Neuronal stem cell (in vitro differentiated cells): ENCODE results near the gene KCTD10.

ENCODE experiments used
- DNase-seq: peaks from one replicate; pipeline ENCODE4 v3.0.0-alpha.2; 2013; ENCODE audit warnings: low spot score
- H2AFZ ChIP-seq: one replicate; pipeline ENCODE4 v1.6.1; 2013; ENCODE audit warnings: mild to moderate bottlenecking, low read length, inconsistent platforms
- H2AK5ac ChIP-seq: 2 replicates; pipeline ENCODE4 v1.6.1; 2013; ENCODE audit warnings: low read depth, mild to moderate bottlenecking, inconsistent platforms, low read length, moderate library complexity, mixed read lengths
- H2BK120ac ChIP-seq: 2 replicates; pipeline ENCODE4 v1.6.1; 2013; ENCODE audit warnings: low read depth, mild to moderate bottlenecking, inconsistent platforms, low read length, moderate library complexity, mixed read lengths
- H2BK12ac ChIP-seq: one replicate; pipeline ENCODE4 v1.6.1; 2013; ENCODE audit warnings: low read length, inconsistent platforms
- H2BK15ac ChIP-seq: 2 replicates; pipeline ENCODE4 v1.6.1; 2013; ENCODE audit warnings: mild to moderate bottlenecking, low read length, inconsistent platforms, mixed read lengths
- H2BK5ac ChIP-seq: one replicate; pipeline ENCODE4 v1.6.1; 2013; ENCODE audit warnings: inconsistent platforms, mild to moderate bottlenecking, low read length, moderate library complexity
- H3K14ac ChIP-seq: one replicate; pipeline ENCODE4 v1.6.1; 2013; ENCODE audit warnings: low read length, inconsistent platforms
- H3K18ac ChIP-seq: 2 replicates; pipeline ENCODE4 v1.6.1; 2013; ENCODE audit warnings: low read length, inconsistent platforms
- H3K23ac ChIP-seq: 2 replicates; pipeline ENCODE4 v1.6.1; 2013; ENCODE audit warnings: low read depth, mild to moderate bottlenecking, mixed read lengths, low read length, inconsistent platforms; ENCODE audit not compliant: poor library complexity
- H3K27ac ChIP-seq: replicated peaks from 3 replicates; pipeline ENCODE4 v1.5.1; 2013; ENCODE audit warnings: low read length, inconsistent platforms
- H3K27me3 ChIP-seq, 3 experiments: 2 replicates each; pipeline ENCODE4 v1.6.1; 2013; ENCODE audit warnings: low read length in 3 of 3, mild to moderate bottlenecking in 2 of 3, inconsistent platforms in 1 of 3, low read depth in 1 of 3, mixed read lengths in 1 of 3, moderate library complexity in 1 of 3; ENCODE audit not compliant: control insufficient read depth in 3 of 3, insufficient read depth in 3 of 3
- H3K36me3 ChIP-seq, 2 donors: replicated peaks in 1 of 2; 2 replicates each; pipeline ENCODE4 v1.6.1; 2013; ENCODE audit warnings: low read length in 2 of 2; ENCODE audit not compliant: control insufficient read depth in 2 of 2, insufficient read depth in 2 of 2
- H3K4ac ChIP-seq: 2 replicates; pipeline ENCODE4 v1.6.1; 2013; ENCODE audit warnings: inconsistent platforms, mild to moderate bottlenecking, low read length, moderate library complexity
- H3K4me1 ChIP-seq, 2 donors: 1 replicate in 1 of 2; 2 replicates in 1 of 2; pipeline ENCODE4 v1.6.1; 2013; ENCODE audit warnings: low read length in 2 of 2, low read depth in 1 of 2; ENCODE audit not compliant: control insufficient read depth in 2 of 2, insufficient read depth in 1 of 2
- H3K4me2 ChIP-seq: one replicate; pipeline ENCODE4 v1.6.1; 2013; ENCODE audit warnings: mild to moderate bottlenecking, low read length, inconsistent platforms; ENCODE audit not compliant: insufficient read depth, poor library complexity, severe bottlenecking
- H3K4me3 ChIP-seq, 2 donors: 2 replicates each; pipeline ENCODE4 v1.5.1; 2013; ENCODE audit warnings: low read length in 2 of 2, mild to moderate bottlenecking in 2 of 2, inconsistent platforms in 1 of 2, moderate library complexity in 1 of 2
- H3K79me1 ChIP-seq: one replicate; pipeline ENCODE4 v1.6.1; 2013; ENCODE audit warnings: low read depth, mild to moderate bottlenecking, inconsistent platforms, low read length, moderate library complexity
- H3K9ac ChIP-seq: one replicate; pipeline ENCODE4 v1.6.1; 2013; ENCODE audit warnings: mild to moderate bottlenecking, low read depth, low read length, inconsistent platforms; ENCODE audit not compliant: poor library complexity
- H3K9me3 ChIP-seq, 2 donors: replicated peaks in 1 of 2; 2 replicates each; pipeline versions ENCODE3 to v1.6.1; 2013; ENCODE audit warnings: low read length in 2 of 2, mild to moderate bottlenecking in 2 of 2, inconsistent platforms in 1 of 2, low read depth in 1 of 2, mixed read lengths in 1 of 2, moderate library complexity in 1 of 2; ENCODE audit not compliant: control insufficient read depth in 2 of 2, insufficient read depth in 1 of 2
- H4K8ac ChIP-seq: one replicate; pipeline ENCODE4 v1.6.1; 2013; ENCODE audit warnings: low read depth, mild to moderate bottlenecking, inconsistent platforms, low read length, moderate library complexity
- H4K91ac ChIP-seq: one replicate; pipeline ENCODE4 v1.6.1; 2013; ENCODE audit warnings: low read length, low read depth, mild to moderate bottlenecking, inconsistent platforms; ENCODE audit not compliant: poor library complexity
- WGBS, 2 donors: extraction: QIAGEN DNeasy Blood & Tissue Kit; methylation state at CpG; one replicate each; pipeline ENCODE4 v1.1.7; 2013; ENCODE audit warnings: missing lambda C conversion rate in 2 of 2, mixed read lengths in 1 of 2; ENCODE audit not compliant: insufficient read length in 2 of 2, insufficient replicate concordance in 1 of 2; ENCODE audit errors: extremely low coverage in 2 of 2; 5-methylcytosine and 5-hydroxymethylcytosine counted together

KCTD10 gene

DNA sequence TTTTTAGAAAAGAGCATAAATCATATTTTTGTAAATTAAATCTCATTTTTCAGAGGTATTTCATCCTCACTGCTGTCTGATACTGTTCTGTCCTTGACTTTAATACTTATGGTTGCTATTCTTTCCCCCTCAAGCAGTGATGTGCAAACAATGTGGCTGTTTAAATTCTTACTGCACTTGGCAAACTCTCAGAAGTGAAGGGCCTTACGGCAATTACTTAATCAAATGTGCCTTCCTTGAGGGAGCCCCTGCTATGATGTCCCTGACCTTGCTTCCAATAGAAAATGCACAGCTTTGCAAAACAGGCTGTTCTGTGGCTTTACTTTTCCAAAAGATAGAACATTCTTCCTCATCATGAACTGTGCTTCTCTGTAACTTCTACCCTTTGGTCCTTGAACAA lies 35.5 kb upstream of the KCTD10 start:
- Histone ChIP-seq H2BK15ac (no peak overlapping the region), H4K8ac (no peak overlapping the region), H3K27ac (no peak overlapping the region), H3K23ac (no peak overlapping the region), H3K18ac (no peak overlapping the region), H3K27me3 (no peaks in the 10 kb centered on the region), H2BK120ac (no peak overlapping the region), H3K9ac (no peak overlapping the region), H2BK12ac (no peak overlapping the region), H2BK5ac (no peak overlapping the region), H3K4me3 (no peak overlapping the region), H3K4ac (no peak overlapping the region), H4K91ac (no peak overlapping the region), H2AFZ (no peak overlapping the region), H3K4me1 (no peaks in the 10 kb centered on the region), H3K4me2 (no peak overlapping the region), H2AK5ac (no peak overlapping the region), H3K36me3 (peaks cover 19 to 89% of the 10 kb centered on the region in 2 donors), H3K79me1 (no peaks in the 10 kb centered on the region), H3K14ac (no peak overlapping the region), H3K9me3 (no peaks in the 10 kb centered on the region)
- WGBS, 2 donors, result no CpG with 5 or more reads among the region's 1 CpG
- DNase-seq, result no peak

DNA sequence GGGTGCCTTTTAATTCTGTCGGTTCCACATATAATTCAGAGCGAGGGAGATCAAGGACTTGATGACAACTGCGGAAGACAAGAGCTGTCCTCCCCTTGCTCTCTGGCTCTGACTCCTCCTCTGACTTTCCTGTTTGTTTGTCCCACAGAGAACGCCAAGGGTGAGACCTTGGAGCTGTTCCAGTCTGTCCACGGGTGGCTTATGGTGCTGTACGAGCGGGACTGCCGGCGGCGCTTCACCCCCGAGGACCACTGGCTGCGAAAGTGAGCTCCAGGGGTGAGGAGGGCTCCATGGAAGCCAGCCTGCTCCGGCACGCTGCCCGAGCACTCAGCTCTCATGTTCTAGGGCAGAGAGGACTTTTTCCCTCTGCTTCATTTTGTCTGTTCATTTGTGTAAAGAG lies 33.1 kb upstream of the KCTD10 start:
- Histone ChIP-seq H2AK5ac (no peak overlapping the region), H2BK15ac (no peak overlapping the region), H2BK120ac (no peak overlapping the region), H3K4me3 (no peak overlapping the region), H3K79me1 (no peaks in the 10 kb centered on the region), H3K27ac (no peak overlapping the region), H2BK5ac (no peak overlapping the region), H4K91ac (no peak overlapping the region), H3K23ac (no peak overlapping the region), H3K36me3 (peaks cover 22 to 94% of the 10 kb centered on the region in 2 donors), H3K9ac (no peak overlapping the region), H3K14ac (no peak overlapping the region), H4K8ac (no peak overlapping the region), H3K18ac (no peak overlapping the region), H2AFZ (no peak overlapping the region), H2BK12ac (no peak overlapping the region), H3K4me2 (no peak overlapping the region), H3K4ac (no peak overlapping the region), H3K4me1 (no peaks in the 10 kb centered on the region), H3K27me3 (no peaks in the 10 kb centered on the region), H3K9me3 (no peaks in the 10 kb centered on the region)
- DNase-seq, result no peak
- WGBS, 2 donors, result no CpG with 5 or more reads among the region's 15 CpGs

DNA sequence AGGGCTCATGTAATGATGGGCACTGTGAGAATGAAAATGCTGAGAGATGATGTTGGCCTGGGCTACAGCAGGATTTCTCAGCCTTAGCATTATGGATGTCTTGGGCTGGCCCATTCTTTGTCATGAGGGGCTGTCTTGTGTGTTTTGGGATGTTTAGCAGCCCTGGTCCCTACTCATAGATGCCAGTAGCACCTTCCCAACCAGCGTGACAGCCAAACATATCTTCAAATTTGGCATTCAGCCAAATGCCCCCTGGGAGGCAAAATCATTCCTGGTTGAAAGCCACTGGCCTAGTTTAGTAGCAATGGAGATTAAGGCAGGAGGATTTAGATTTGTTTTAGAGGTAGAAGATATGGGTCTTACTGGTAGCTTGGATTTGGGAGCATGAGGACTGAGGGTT lies 27.0 kb upstream of the KCTD10 start:
- H3K4ac ChIP-seq, result no peak overlapping the region
- no peak overlapping the region for H4K91ac ChIP-seq
- WGBS, 2 donors, result no CpG with 5 or more reads among the region's 1 CpG
- H2AFZ ChIP-seq, result no peak overlapping the region
- no peak overlapping the region for H4K8ac ChIP-seq
- peaks cover 33 to 98% of the 10 kb centered on the region in 2 donors for H3K36me3 ChIP-seq
- H3K27ac ChIP-seq, result no peak overlapping the region
- H3K9me3 ChIP-seq, result no peaks in the 10 kb centered on the region
- no peaks in the 10 kb centered on the region for H3K27me3 ChIP-seq
- H3K18ac ChIP-seq, result no peak overlapping the region
- no peak overlapping the region for H3K23ac ChIP-seq
- no peak overlapping the region for H3K4me3 ChIP-seq
- no peaks in the 10 kb centered on the region for H3K4me1 ChIP-seq
- DNase-seq, result no peak
- H2BK15ac ChIP-seq, result no peak overlapping the region
- no peak overlapping the region for H2AK5ac ChIP-seq
- H2BK120ac ChIP-seq, result no peak overlapping the region
- no peak overlapping the region for H2BK5ac ChIP-seq
- no peaks in the 10 kb centered on the region for H3K79me1 ChIP-seq
- H3K9ac ChIP-seq, result no peak overlapping the region
- no peak overlapping the region for H3K14ac ChIP-seq
- no peak overlapping the region for H2BK12ac ChIP-seq
- H3K4me2 ChIP-seq, result no peak overlapping the region

DNA sequence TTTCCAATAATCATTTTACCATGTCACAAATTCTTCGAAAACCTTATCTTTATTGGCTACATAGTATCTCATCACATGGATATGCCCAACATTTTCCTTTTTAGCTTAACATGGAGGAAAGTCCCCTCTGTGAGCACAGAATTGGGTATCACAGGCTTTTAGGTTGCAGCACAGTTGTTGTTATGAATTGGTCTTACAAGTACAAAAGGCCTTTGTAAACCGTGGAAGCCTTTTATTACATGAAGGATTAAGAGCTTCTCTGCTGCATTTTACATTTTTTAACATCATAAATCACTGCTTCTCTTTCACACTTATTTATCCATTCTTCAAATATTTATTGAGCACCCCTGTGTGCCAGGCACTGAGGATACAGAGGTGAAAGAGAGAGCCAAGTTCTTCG lies 26.5 kb upstream of the KCTD10 start:
- Histone ChIP-seq H3K27me3 (no peaks in the 10 kb centered on the region), H2BK120ac (no peak overlapping the region), H3K79me1 (no peaks in the 10 kb centered on the region), H3K14ac (no peak overlapping the region), H2BK5ac (no peak overlapping the region), H3K4me1 (no peaks in the 10 kb centered on the region), H3K9ac (no peak overlapping the region), H3K4me2 (no peak overlapping the region), H3K27ac (no peak overlapping the region), H2AFZ (no peak overlapping the region), H3K4me3 (no peak overlapping the region), H3K23ac (no peak overlapping the region), H3K36me3 (peaks cover 33 to 98% of the 10 kb centered on the region in 2 donors), H3K18ac (no peak overlapping the region), H3K4ac (no peak overlapping the region), H2BK12ac (no peak overlapping the region), H4K91ac (no peak overlapping the region), H3K9me3 (no peaks in the 10 kb centered on the region), H2BK15ac (no peak overlapping the region), H2AK5ac (no peak overlapping the region), H4K8ac (no peak overlapping the region)
- WGBS, 2 donors, result no CpG with 5 or more reads among the region's 3 CpGs
- no peak for DNase-seq
